ENCODE results near the gene LEFTY1. TPM values are rescaled to one million over a fixed set of nuclear protein-coding genes. Genes with fewer than 3 reads are reported as not detected.

LEFTY1 gene
- total and polyA plus RNA-seq, 9 of the 15 experiments (the other 6 are each of a cell fraction or from before 2014, with no cell fraction given): 0.07 to 0.24 (median 0.17) TPM; not detected in 5

DNA sequence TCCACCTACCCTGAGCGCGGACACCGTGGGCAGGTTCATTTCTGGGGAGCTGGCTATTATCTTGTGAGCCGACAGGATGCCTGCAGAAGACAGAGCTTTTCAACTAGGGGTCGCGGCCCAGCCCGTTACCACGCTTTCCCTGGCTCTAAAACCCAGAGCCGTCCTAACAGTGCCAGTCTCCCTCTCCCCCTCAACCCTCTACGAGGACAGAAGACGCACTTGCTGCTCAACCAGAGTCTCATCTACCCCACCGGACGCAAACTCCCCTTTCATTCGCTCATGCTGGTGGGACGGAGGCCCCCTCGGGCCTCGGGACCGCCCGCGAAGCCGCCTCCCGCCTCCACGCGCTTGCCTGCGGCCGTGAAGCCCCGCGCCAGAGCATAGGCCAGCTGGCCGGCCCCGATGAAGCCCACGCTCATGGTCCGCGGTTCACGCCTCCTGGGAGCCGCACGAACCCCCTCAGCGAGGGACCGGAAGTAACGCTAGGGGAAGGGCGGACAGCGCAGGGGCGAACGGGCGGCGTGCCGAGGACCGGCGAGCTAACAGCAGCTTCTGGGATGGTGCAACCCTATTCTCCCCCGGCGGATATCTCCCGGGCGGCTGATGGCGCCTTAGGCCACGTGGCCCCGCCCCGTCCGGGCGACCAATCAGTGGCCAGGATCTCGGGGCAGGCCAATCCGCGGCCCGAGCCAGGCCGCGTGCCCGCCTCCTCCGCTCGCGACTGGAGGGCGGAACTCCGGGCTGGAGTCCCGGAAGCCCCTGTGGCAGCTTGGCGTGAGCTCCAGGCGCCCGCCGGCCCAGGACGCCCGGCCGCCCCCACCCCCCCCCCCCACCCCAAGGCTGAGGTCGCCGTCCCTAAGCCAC lies 35.0 kb upstream of the LEFTY1 start, which contains the start of gene PYCR2 (continued):
- TF ChIP-seq ID3 (CRISPR knock-in tag; IDR thresholded peaks at IDR 0.05) (no peak), ID3 (tag; IDR thresholded peaks at IDR 0.05) (peak; percentile 83), CREM (IDR thresholded peaks at IDR 0.05; ENCODE audit: low read depth) (peak; percentile 84), ZNF146 (CRISPR knock-in tag; IDR thresholded peaks at IDR 0.05; ENCODE audit: unreplicated experiment) (no peak), BMI1 (IDR thresholded peaks at IDR 0.05; ENCODE audit: low read length) (no peak), TGIF2 (CRISPR knock-in tag; IDR thresholded peaks at IDR 0.05) (no peak), ZEB2 (IDR thresholded peaks at IDR 0.05) (peak; percentile 52; the same call in 1 of the 2 replicates), ETV6 (IDR thresholded peaks at IDR 0.05; ENCODE audit: borderline replicate concordance in 1 of 2, low read depth in 2 of 2, low read length in 1 of 2) (no peak; a peak in 1 of 4 replicates), ETV6 (CRISPR knock-in tag; IDR thresholded peaks at IDR 0.05; ENCODE audit: borderline replicate concordance) (no peak), ZNF79 (CRISPR knock-in tag; IDR thresholded peaks at IDR 0.05; ENCODE audit: low read depth) (no peak)
- TF ChIP-seq, protein P1, sequence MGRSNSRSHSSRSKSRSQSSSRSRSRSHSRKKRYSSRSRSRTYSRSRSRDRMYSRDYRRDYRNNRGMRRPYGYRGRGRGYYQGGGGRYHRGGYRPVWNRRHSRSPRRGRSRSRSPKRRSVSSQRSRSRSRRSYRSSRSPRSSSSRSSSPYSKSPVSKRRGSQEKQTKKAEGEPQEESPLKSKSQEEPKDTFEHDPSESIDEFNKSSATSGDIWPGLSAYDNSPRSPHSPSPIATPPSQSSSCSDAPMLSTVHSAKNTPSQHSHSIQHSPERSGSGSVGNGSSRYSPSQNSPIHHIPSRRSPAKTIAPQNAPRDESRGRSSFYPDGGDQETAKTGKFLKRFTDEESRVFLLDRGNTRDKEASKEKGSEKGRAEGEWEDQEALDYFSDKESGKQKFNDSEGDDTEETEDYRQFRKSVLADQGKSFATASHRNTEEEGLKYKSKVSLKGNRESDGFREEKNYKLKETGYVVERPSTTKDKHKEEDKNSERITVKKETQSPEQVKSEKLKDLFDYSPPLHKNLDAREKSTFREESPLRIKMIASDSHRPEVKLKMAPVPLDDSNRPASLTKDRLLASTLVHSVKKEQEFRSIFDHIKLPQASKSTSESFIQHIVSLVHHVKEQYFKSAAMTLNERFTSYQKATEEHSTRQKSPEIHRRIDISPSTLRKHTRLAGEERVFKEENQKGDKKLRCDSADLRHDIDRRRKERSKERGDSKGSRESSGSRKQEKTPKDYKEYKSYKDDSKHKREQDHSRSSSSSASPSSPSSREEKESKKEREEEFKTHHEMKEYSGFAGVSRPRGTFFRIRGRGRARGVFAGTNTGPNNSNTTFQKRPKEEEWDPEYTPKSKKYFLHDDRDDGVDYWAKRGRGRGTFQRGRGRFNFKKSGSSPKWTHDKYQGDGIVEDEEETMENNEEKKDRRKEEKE (IDR thresholded peaks at IDR 0.05; ENCODE audit: borderline replicate concordance in 1 of 2, control insufficient read depth in 1 of 2, low read depth in 2 of 2, low read length in 1 of 2): peak in 1 of 2 experiments; percentile 93; a peak in 2 of 4 replicates
- TF ChIP-seq, protein P2, sequence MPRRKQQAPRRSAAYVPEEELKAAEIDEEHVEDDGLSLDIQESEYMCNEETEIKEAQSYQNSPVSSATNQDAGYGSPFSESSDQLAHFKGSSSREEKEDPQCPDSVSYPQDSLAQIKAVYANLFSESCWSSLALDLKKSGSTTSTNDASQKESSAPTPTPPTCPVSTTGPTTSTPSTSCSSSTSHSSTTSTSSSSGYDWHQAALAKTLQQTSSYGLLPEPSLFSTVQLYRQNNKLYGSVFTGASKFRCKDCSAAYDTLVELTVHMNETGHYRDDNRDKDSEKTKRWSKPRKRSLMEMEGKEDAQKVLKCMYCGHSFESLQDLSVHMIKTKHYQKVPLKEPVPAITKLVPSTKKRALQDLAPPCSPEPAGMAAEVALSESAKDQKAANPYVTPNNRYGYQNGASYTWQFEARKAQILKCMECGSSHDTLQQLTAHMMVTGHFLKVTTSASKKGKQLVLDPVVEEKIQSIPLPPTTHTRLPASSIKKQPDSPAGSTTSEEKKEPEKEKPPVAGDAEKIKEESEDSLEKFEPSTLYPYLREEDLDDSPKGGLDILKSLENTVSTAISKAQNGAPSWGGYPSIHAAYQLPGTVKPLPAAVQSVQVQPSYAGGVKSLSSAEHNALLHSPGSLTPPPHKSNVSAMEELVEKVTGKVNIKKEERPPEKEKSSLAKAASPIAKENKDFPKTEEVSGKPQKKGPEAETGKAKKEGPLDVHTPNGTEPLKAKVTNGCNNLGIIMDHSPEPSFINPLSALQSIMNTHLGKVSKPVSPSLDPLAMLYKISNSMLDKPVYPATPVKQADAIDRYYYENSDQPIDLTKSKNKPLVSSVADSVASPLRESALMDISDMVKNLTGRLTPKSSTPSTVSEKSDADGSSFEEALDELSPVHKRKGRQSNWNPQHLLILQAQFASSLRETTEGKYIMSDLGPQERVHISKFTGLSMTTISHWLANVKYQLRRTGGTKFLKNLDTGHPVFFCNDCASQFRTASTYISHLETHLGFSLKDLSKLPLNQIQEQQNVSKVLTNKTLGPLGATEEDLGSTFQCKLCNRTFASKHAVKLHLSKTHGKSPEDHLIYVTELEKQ (CRISPR knock-in tag; IDR thresholded peaks at IDR 0.05): no peak
- TF ChIP-seq, protein P3, sequence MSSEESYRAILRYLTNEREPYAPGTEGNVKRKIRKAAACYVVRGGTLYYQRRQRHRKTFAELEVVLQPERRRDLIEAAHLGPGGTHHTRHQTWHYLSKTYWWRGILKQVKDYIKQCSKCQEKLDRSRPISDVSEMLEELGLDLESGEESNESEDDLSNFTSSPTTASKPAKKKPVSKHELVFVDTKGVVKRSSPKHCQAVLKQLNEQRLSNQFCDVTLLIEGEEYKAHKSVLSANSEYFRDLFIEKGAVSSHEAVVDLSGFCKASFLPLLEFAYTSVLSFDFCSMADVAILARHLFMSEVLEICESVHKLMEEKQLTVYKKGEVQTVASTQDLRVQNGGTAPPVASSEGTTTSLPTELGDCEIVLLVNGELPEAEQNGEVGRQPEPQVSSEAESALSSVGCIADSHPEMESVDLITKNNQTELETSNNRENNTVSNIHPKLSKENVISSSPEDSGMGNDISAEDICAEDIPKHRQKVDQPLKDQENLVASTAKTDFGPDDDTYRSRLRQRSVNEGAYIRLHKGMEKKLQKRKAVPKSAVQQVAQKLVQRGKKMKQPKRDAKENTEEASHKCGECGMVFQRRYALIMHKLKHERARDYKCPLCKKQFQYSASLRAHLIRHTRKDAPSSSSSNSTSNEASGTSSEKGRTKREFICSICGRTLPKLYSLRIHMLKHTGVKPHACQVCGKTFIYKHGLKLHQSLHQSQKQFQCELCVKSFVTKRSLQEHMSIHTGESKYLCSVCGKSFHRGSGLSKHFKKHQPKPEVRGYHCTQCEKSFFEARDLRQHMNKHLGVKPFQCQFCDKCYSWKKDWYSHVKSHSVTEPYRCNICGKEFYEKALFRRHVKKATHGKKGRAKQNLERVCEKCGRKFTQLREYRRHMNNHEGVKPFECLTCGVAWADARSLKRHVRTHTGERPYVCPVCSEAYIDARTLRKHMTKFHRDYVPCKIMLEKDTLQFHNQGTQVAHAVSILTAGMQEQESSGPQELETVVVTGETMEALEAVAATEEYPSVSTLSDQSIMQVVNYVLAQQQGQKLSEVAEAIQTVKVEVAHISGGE (CRISPR knock-in tag; IDR thresholded peaks at IDR 0.05): peak in 2 of 3 experiments; percentile 90 to 98; a peak in 4 of 6 replicates

Data from K562 (cell line).